GM23338 (cell line): Measurements from ENCODE around the gene RBPJL. TPM values are rescaled to one million over a fixed set of nuclear protein-coding genes. Genes with fewer than 3 reads are reported as not detected.

ENCODE experiments used
- ATAC-seq: fragments of 200-7000 bp; cut with Tn5 transposase; 3 replicates; pipeline ENCODE4 v1.9.1; 2020
- DNase-seq: peaks from one replicate; pipeline ENCODE4 v3.0.0-alpha.2; 2015; ENCODE audit warnings: low spot score
- H2AFZ ChIP-seq: fragments of 200-600 bp; sonication (generic); 2 replicates; pipeline ENCODE4 v1.8.0; 2016; ENCODE audit warnings: antibody characterized with exemption, mild to moderate bottlenecking, moderate library complexity
- H3F3A ChIP-seq: fragments of 200-600 bp; sonication (generic); replicated peaks from 2 replicates; pipeline ENCODE4 v1.8.0; 2017; ENCODE audit warnings: antibody characterized with exemption, mixed run types, low read depth
- H3K27ac ChIP-seq: fragments of 200-600 bp; sonication (generic); 2 replicates; pipeline ENCODE4 v1.6.1; 2016; ENCODE audit warnings: low read depth
- H3K27me3 ChIP-seq: fragments of 200-600 bp; sonication (generic); 2 replicates; pipeline ENCODE4 v1.8.0; 2016; ENCODE audit warnings: mild to moderate bottlenecking, mixed run types, moderate library complexity; ENCODE audit not compliant: insufficient read depth
- H3K36me3 ChIP-seq: fragments of 200-600 bp; sonication (generic); 2 replicates; pipeline ENCODE4 v1.8.0; 2016; ENCODE audit warnings: mild to moderate bottlenecking; ENCODE audit not compliant: insufficient read depth
- H3K4me1 ChIP-seq: fragments of 200-600 bp; sonication (generic); 2 replicates; pipeline ENCODE4 v1.8.0; 2016; ENCODE audit warnings: mild to moderate bottlenecking, moderate library complexity; ENCODE audit not compliant: insufficient read depth
- H3K4me2 ChIP-seq: fragments of 200-600 bp; sonication (generic); 2 replicates; pipeline ENCODE4 v1.7.1; 2017; ENCODE audit warnings: mixed run types
- H3K4me3 ChIP-seq: fragments of 200-600 bp; sonication (generic); 2 replicates; pipeline ENCODE4 v1.6.1; 2016; ENCODE audit warnings: mixed run types
- H3K79me2 ChIP-seq: fragments of 200-600 bp; sonication (generic); replicated peaks from 2 replicates; pipeline ENCODE4 v1.8.0; 2017; ENCODE audit warnings: mild to moderate bottlenecking; ENCODE audit not compliant: insufficient read depth
- H3K9me2 ChIP-seq: fragments of 200-600 bp; sonication (generic); 2 replicates; pipeline ENCODE4 v1.8.0; 2017; ENCODE audit not compliant: insufficient read depth
- H4K20me1 ChIP-seq: fragments of 200-600 bp; sonication (generic); replicated peaks from 2 replicates; pipeline ENCODE4 v1.8.0; 2017; ENCODE audit warnings: mild to moderate bottlenecking; ENCODE audit not compliant: insufficient read depth
- H3K27ac Mint-ChIP-seq: 2 replicates; pipeline ENCODE4 v1.8.0; 2020; ENCODE audit warnings: inconsistent platforms, mild to moderate bottlenecking, moderate library complexity, mixed read lengths
- H3K27me3 Mint-ChIP-seq: 3 replicates; pipeline ENCODE4 v1.8.0; 2022; ENCODE audit warnings: low read depth, mild to moderate bottlenecking, moderate library complexity, mixed read lengths, inconsistent platforms; ENCODE audit not compliant: insufficient read depth, poor library complexity
- H3K36me3 Mint-ChIP-seq: 3 replicates; pipeline ENCODE4 v1.8.0; 2021; ENCODE audit warnings: low read depth, mild to moderate bottlenecking, inconsistent platforms, moderate library complexity, mixed read lengths
- H3K4me1 Mint-ChIP-seq: 3 replicates; pipeline ENCODE4 v1.8.0; 2020; ENCODE audit warnings: mild to moderate bottlenecking, inconsistent platforms, mixed read lengths
- H3K4me3 Mint-ChIP-seq: 3 replicates; pipeline ENCODE4 v1.8.0; 2021; ENCODE audit warnings: moderate library complexity, mild to moderate bottlenecking, inconsistent platforms, mixed read lengths
- H3K9me3 Mint-ChIP-seq: 3 replicates; pipeline ENCODE4 v1.8.0; 2020; ENCODE audit warnings: moderate library complexity, mild to moderate bottlenecking, inconsistent platforms, mixed read lengths
- CREB1 ChIP-seq: fragments of 250-450 bp; sonication (Bioruptor Pico); IDR thresholded peaks from 2 replicates; pipeline ENCODE4 v1.5.0; 2020; ENCODE audit warnings: low read depth, mild to moderate bottlenecking, moderate library complexity
- CTCF ChIP-seq, 2 experiments: fragments of 200-600 bp in 1 of 2; sonication (generic) in 1 of 2; conservative IDR thresholded peaks; 2 replicates each; pipeline versions ENCODE4 v1.5.1 to v1.6.1; 2016 to 2017; ENCODE audit warnings: antibody characterized with exemption in 2 of 2, low read depth in 2 of 2, mild to moderate bottlenecking in 2 of 2, moderate library complexity in 1 of 2
- ETS1 ChIP-seq: IDR thresholded peaks from 2 replicates; pipeline ENCODE4 v1.6.1; 2016; ENCODE audit warnings: antibody characterized with exemption
- EZH2 ChIP-seq: fragments of 200-600 bp; sonication (generic); IDR thresholded peaks from one replicate; pipeline ENCODE4 v1.8.0; 2017; ENCODE audit warnings: antibody characterized with exemption, mild to moderate bottlenecking, low read depth; ENCODE audit not compliant: unreplicated experiment
- EZH2phosphoT487 ChIP-seq: fragments of 200-600 bp; sonication (generic); IDR thresholded peaks from one replicate; pipeline ENCODE4 v1.8.1; 2018; ENCODE audit warnings: antibody characterized with exemption; ENCODE audit not compliant: unreplicated experiment
- JUNB ChIP-seq: IDR thresholded peaks from one replicate; pipeline ENCODE4 v1.6.1; 2016; ENCODE audit warnings: antibody characterized with exemption; ENCODE audit not compliant: unreplicated experiment
- NANOG ChIP-seq: IDR thresholded peaks from 2 replicates; pipeline ENCODE4 v1.6.1; 2016; ENCODE audit warnings: antibody characterized with exemption, borderline replicate concordance
- POLR2AphosphoS5 ChIP-seq: IDR thresholded peaks from 2 replicates; pipeline ENCODE4 v1.6.1; 2016; ENCODE audit warnings: antibody characterized with exemption, low read depth
- STAT1 ChIP-seq: IDR thresholded peaks from one replicate; pipeline ENCODE4 v1.6.1; 2016; ENCODE audit warnings: antibody characterized with exemption; ENCODE audit not compliant: unreplicated experiment
- ZNF114 ChIP-seq: fragments of 250-450 bp; sonication (Bioruptor Pico); IDR thresholded peaks from 2 replicates; pipeline ENCODE4 v1.5.0; 2020; ENCODE audit warnings: mild to moderate bottlenecking, moderate library complexity
- ZNF331 ChIP-seq: fragments of 250-450 bp; sonication (Bioruptor Pico); IDR thresholded peaks from 2 replicates; pipeline ENCODE4 v1.5.0; 2020; ENCODE audit warnings: low read depth, mild to moderate bottlenecking, moderate library complexity
- ZNF462 ChIP-seq: fragments of 250-450 bp; sonication (Bioruptor Pico); IDR thresholded peaks from 2 replicates; pipeline ENCODE4 v1.5.0; 2020; ENCODE audit warnings: mild to moderate bottlenecking, moderate library complexity
- polyA plus RNA-seq: library from polyadenylated mRNA; unstranded; fragments of >200 nt; fragmentation: Nextera tagmentation; extraction: Ambion mirVana; gene quantifications from 2 replicates; pipeline ENCODE4 v1.2.1, GENCODE V29; 2016
- total RNA-seq: library from RNA; depleted of rRNA; stranded (reverse); fragments of >200 nt; shearing (Covaris generic); gene quantifications from 2 replicates; pipeline ENCODE4 v1.2.3, GENCODE V29; 2014

Gene RBPJL
- total and polyA plus RNA-seq, 2 experiments from 2014 or later: 0.44 to 0.66 TPM

- TF ChIP-seq NANOG (no peak), EZH2 (no peak)
These were observed 35.6 kb downstream of the RBPJL start (continued) for GRCh38 chr20:45341939-45342854.

- Histone ChIP-seq H3K4me1 (peaks cover 87% of the 10 kb centered on the region), H4K20me1 (no peaks in the 10 kb centered on the region), H3K79me2 (peaks cover 93% of the 10 kb centered on the region), H3K9me2 (no peaks in the 10 kb centered on the region), H3K36me3 (no peaks in the 10 kb centered on the region), H2AFZ (no peak overlapping the region), H3K4me2 (peak overlapping the region; percentile 98), H3K27me3 (peaks cover 9% of the 10 kb centered on the region; the same call in 1 of the 2 replicates), H3K4me3 (peak overlapping the region; percentile 46), H3F3A (0 out of 2 replicates have a peak, but pooled peaks cover 8% of the 10 kb centered on the region), H3K27ac (peak overlapping the region; percentile 96)
- peak overlapping the region; percentile 71 for H3K4me3 Mint-ChIP-seq
- H3K27ac Mint-ChIP-seq: peak overlapping the region; percentile 96
- DNase-seq (no peak), ATAC-seq (no peak)
- no peaks in the 10 kb centered on the region for H3K9me3 Mint-ChIP-seq
- H3K4me1 Mint-ChIP-seq: peaks cover 96% of the 10 kb centered on the region
- H3K27me3 Mint-ChIP-seq: peaks cover 17% of the 10 kb centered on the region
- H3K36me3 Mint-ChIP-seq: peaks cover 18% of the 10 kb centered on the region
- no peak for TF ChIP-seq CREB1 (CRISPR knock-in tag)
- TF ChIP-seq CTCF (conservative IDR thresholded peaks at IDR 0.05; ENCODE audit: low read depth in 2 of 2): no peak
- TF ChIP-seq EZH2: no peak
- no peak for TF ChIP-seq ZNF114
- TF ChIP-seq STAT1: no peak
- no peak for TF ChIP-seq JUNB
- no peak for TF ChIP-seq NANOG
- no peak for TF ChIP-seq EZH2phosphoT487
- TF ChIP-seq ZNF331 (CRISPR knock-in tag): no peak
- TF ChIP-seq POLR2AphosphoS5: no peak
- TF ChIP-seq ZNF462 (CRISPR knock-in tag): no peak
- TF ChIP-seq ETS1: no peak
These were observed 36.4 kb downstream of the RBPJL start for GRCh38 chr20:45342855-45343531.
